K562 (cell line): Measurements from ENCODE around the gene BEST4. TPM values are rescaled to one million over a fixed set of nuclear protein-coding genes. Genes with fewer than 3 reads are reported as not detected.

Experiments used
- ATF6 ChIP-seq: sonication (generic); formaldehyde crosslinking; IDR thresholded peaks from 2 replicates; pipeline ENCODE4 v1.4.0; 2020; ENCODE audit warnings: mild to moderate bottlenecking, missing genetic modification reagents
- ATF7 ChIP-seq: fragments of 450-650 bp; IDR thresholded peaks from 2 replicates; pipeline ENCODE4 v1.7.1; 2014; ENCODE audit warnings: mild to moderate bottlenecking, moderate library complexity
- CBFA2T3 ChIP-seq: fragments of 450-650 bp; IDR thresholded peaks from 2 replicates; pipeline ENCODE4 v1.6.1; 2017
- CLOCK ChIP-seq: fragments of 250-450 bp; sonication (Bioruptor Pico); IDR thresholded peaks from 2 replicates; pipeline ENCODE4 v1.4.0; 2020; ENCODE audit warnings: mild to moderate bottlenecking, moderate library complexity, borderline replicate concordance
- CREB3 ChIP-seq: fragments of 450-650 bp; conservative IDR thresholded peaks from 2 replicates; pipeline ENCODE4 v1.6.1; 2016; ENCODE audit warnings: missing genetic modification characterization, low read depth, mild to moderate bottlenecking, missing compliant biosample characterization, moderate library complexity
- CREM ChIP-seq: IDR thresholded peaks from 2 replicates; pipeline ENCODE4 v1.6.1; 2014; ENCODE audit warnings: antibody characterized with exemption, low read depth
- DACH1 ChIP-seq: fragments of 450-650 bp; IDR thresholded peaks from 2 replicates; pipeline ENCODE4 v1.6.1; 2018; ENCODE audit not compliant: partially characterized antibody
- ILK ChIP-seq: fragments of 450-650 bp; IDR thresholded peaks from 2 replicates; pipeline ENCODE4 v1.6.1; 2016; ENCODE audit warnings: missing genetic modification characterization, low read depth, mild to moderate bottlenecking, missing compliant biosample characterization, moderate library complexity, borderline replicate concordance
- NFIC ChIP-seq: fragments of 450-650 bp; IDR thresholded peaks from 2 replicates; pipeline ENCODE4 v1.6.1; 2017; ENCODE audit warnings: mild to moderate bottlenecking, inconsistent platforms
- NR1H2 ChIP-seq: sonication (generic); formaldehyde crosslinking; IDR thresholded peaks from 2 replicates; pipeline ENCODE4 v1.4.0; 2020; ENCODE audit warnings: mild to moderate bottlenecking, missing genetic modification reagents
- PBX2 ChIP-seq, 2 experiments: IDR thresholded peaks in 1 of 2; conservative IDR thresholded peaks in 1 of 2; 2 replicates each; pipeline ENCODE4 v1.6.1; 2016; ENCODE audit warnings: low read depth in 2 of 2, mild to moderate bottlenecking in 1 of 2, missing compliant biosample characterization in 1 of 2, missing genetic modification characterization in 1 of 2, moderate library complexity in 1 of 2
- PCBP2 ChIP-seq: fragments of 200-400 bp; formaldehyde crosslinking; IDR thresholded peaks from 2 replicates; pipeline ENCODE4 v1.6.1; 2018; ENCODE audit warnings: low read length, low read depth, mild to moderate bottlenecking, moderate library complexity; ENCODE audit not compliant: poor library complexity, severe bottlenecking
- RCOR1 ChIP-seq, 2 experiments: IDR thresholded peaks; 2 replicates each; pipeline ENCODE4 v1.6.1; 2012; ENCODE audit warnings: low read depth in 2 of 2, low read length in 2 of 2, borderline replicate concordance in 1 of 2, improper control_type of control experiment in 1 of 2
- SAP30 ChIP-seq: fragments of 200-600 bp; sonication (generic); IDR thresholded peaks from 2 replicates; pipeline ENCODE4 v1.6.1; 2012; ENCODE audit warnings: borderline replicate concordance, low read depth, mild to moderate bottlenecking, moderate library complexity, low read length, control low read depth, inconsistent platforms; ENCODE audit not compliant: insufficient read depth, poor library complexity, severe bottlenecking
- SMARCE1 ChIP-seq: fragments of 450-650 bp; IDR thresholded peaks from 2 replicates; pipeline ENCODE4 v1.7.1; 2016; ENCODE audit warnings: mild to moderate bottlenecking
- TCFL5 ChIP-seq: fragments of 250-450 bp; sonication (Bioruptor Pico); conservative IDR thresholded peaks from 2 replicates; pipeline ENCODE4 v1.6.1; 2021; ENCODE audit warnings: mild to moderate bottlenecking, moderate library complexity, matching md5 sums
- ZBTB7A ChIP-seq: IDR thresholded peaks from 2 replicates; pipeline ENCODE4 v1.6.1; 2011; ENCODE audit warnings: low read depth, mild to moderate bottlenecking, low read length, moderate library complexity, borderline replicate concordance; ENCODE audit not compliant: control insufficient read depth
- ZEB2 ChIP-seq: fragments of 450-650 bp; IDR thresholded peaks from 2 replicates; pipeline ENCODE4 v1.6.1; 2016
- polyA plus RNA-seq, 8 experiments: library from polyadenylated mRNA; depleted of rRNA in 4 of 8; stranded (reverse) in 5 of 8; unstranded in 3 of 8; fragments of >200 nt; fragmentation: Nextera tagmentation in 2 of 8; fragmentation: Illumina TruSeq in 1 of 8; extraction: Ambion mirVana in 2 of 8; extraction: Trizol in 1 of 8; gene quantifications; 2 replicates each; pipeline versions ENCODE4 v1.2.1 to v1.2.3, GENCODE V29; 2011 to 2014; ENCODE audit warnings: inconsistent platforms in 1 of 8, missing spikeins in 1 of 8
- total RNA-seq, 7 experiments: library from RNA; depleted of rRNA in 6 of 7; stranded (reverse); fragments of >200 nt in 6 of 7; fragmentation: Illumina TruSeq in 2 of 7; extraction: Trizol in 2 of 7; gene quantifications; 2 replicates each; pipeline versions ENCODE4 v1.2.1 to v1.2.3, GENCODE V29; 2011 to 2021; ENCODE audit warnings: low replicate concordance in 1 of 7

Gene BEST4
- total and polyA plus RNA-seq, 9 of the 15 experiments (the other 6 are each of a cell fraction or from before 2014, with no cell fraction given), result 0.07 to 0.11 TPM; not detected in 7

GRCh38 chr1:44790968-44791801, 3.2 kb upstream of the BEST4 start (continued):
- TF ChIP-seq CREM, result no peak; the same call in 1 of the 2 replicates
- TF ChIP-seq PCBP2, result no peak
- TF ChIP-seq ATF6 (CRISPR knock-in tag), result no peak
- TF ChIP-seq SMARCE1, result 0 out of 2 replicates have a peak, but pooled peaks have one; percentile 41
- TF ChIP-seq CBFA2T3, result peak; percentile 59
- 0 out of 2 replicates have a peak, but pooled peaks have one; percentile 17 for TF ChIP-seq ATF7
- no peak for TF ChIP-seq ILK (tag)
- TF ChIP-seq ZEB2, result peak; percentile 87
- TF ChIP-seq ZBTB7A, result 0 out of 2 replicates have a peak, but pooled peaks have one; percentile 22
- no peak for TF ChIP-seq SAP30
- TF ChIP-seq DACH1, result peak; percentile 86
- TF ChIP-seq NR1H2 (CRISPR knock-in tag), result no peak
- TF ChIP-seq RCOR1 (IDR thresholded peaks at IDR 0.05; ENCODE audit: borderline replicate concordance in 1 of 2, low read depth in 2 of 2, low read length in 2 of 2), result peak in 1 of 2 experiments; percentile 35; a peak in 1 of 4 replicates
- TF ChIP-seq TCFL5, result no peak
- TF ChIP-seq NFIC, result no peak
- TF ChIP-seq CREB3 (tag), result no peak
- TF ChIP-seq CLOCK (CRISPR knock-in tag), result no peak
- TF ChIP-seq PBX2 (CRISPR knock-in tag; IDR thresholded peaks at IDR 0.05; ENCODE audit: low read depth), result peak; percentile 54
- TF ChIP-seq PBX2 (tag; conservative IDR thresholded peaks at IDR 0.05; ENCODE audit: low read depth), result peak; percentile 91
